HT-29 (cell line): ENCODE data around the gene HEMK1. TPM values are rescaled to one million over a fixed set of nuclear protein-coding genes. Genes with fewer than 3 reads are reported as not detected.

ENCODE experiments used
- DNase-seq: peaks from one replicate; pipeline ENCODE4 v3.0.0-alpha.2; 2015; ENCODE audit warnings: low spot score
- total RNA-seq: library from RNA; depleted of rRNA; stranded (reverse); fragments of >200 nt; shearing (Covaris generic); gene quantifications from 2 replicates; pipeline ENCODE4 v1.2.3, GENCODE V29; 2014; rRNA removed

The HEMK1 gene, protein sequence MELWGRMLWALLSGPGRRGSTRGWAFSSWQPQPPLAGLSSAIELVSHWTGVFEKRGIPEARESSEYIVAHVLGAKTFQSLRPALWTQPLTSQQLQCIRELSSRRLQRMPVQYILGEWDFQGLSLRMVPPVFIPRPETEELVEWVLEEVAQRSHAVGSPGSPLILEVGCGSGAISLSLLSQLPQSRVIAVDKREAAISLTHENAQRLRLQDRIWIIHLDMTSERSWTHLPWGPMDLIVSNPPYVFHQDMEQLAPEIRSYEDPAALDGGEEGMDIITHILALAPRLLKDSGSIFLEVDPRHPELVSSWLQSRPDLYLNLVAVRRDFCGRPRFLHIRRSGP
- 8.2 and 12.2 TPM in 2 replicates for total RNA-seq

DNA sequence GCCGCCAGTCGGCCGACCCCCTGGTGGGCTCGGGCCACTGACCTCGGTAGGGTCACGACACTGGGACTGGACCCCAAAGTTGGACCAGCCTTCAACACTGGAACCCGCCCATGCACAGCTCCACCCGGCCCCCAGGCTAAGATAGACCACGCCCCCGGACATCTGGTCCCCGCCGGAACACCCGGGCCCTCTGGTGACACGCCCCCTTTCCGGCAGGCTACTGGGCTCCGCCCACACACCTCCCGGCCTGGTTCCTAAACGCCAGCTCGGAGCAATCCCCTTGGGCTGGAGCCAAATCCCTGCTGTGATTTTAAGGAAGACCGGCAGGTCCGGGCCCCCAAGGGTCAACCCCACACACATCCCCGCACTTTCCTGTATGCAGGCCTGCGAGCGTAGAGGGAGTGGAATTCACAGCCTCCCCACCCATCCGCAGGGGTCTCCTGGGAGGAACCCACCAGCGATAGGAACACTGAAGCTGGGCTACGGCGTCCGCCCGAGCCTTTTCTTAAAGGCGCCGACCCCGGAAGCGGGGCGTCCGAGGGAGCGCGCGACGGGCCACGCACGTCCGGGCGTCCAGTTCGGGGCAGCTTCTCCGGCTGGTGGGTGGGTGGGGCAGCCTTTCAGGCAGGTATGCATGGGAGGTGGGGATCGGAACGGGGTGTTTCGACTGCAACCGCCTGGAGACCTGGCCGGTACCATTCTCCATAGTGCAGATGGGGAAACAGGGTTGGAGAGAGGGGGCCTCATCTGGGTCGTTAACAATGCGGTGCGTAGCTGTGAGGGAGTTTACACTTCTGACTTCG is at the start of gene HEMK1:
HEMK1 (plus strand) TSS at position 576 of the 803 bp plus-strand sequence. CDS start 1,583 bp downstream, outside the sequence.
- DNase-seq, result peak; percentile 88

DNA sequence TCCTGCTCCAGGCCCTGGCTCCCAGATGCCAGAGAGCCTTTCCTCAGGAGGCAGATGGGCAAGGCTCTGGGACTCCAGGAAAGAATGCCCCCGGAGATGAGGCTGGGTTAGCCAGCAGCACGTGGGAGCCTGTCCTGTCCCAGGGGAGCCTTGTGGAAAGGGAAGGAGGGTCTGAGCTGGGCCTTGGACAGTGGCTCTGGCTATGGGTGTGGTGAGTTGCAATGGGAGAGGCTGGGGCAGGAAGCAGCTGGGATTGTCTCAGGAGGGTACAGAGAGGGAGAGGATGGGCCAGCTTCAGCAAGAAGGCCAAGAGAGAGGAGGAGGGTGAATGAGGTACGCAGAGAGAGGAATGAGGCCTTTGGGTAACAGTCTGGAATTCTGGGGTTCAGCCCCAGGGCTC is 48.5 kb upstream of the HEMK1 start:
- no peak for DNase-seq

DNA sequence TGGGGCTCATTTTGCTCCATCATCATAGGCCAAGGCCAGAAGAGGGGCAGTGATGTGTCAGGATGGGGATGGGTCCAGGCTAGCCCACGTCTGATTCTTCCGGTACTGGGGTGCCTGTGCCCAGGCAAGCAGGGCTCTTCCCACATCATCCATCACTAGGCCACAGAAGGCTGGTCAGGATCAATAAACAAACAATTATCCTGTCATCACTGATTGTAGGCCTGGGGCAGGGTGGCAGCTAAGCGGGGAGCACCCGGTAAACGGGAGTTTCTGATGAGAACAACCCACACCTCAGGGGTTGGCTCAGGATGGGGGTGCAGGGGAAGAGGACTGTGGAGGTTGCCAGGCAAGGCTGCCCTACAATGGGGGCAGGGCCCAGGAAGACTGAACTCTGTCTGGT is 47.8 kb upstream of the HEMK1 start:
- DNase-seq, result no peak

DNA sequence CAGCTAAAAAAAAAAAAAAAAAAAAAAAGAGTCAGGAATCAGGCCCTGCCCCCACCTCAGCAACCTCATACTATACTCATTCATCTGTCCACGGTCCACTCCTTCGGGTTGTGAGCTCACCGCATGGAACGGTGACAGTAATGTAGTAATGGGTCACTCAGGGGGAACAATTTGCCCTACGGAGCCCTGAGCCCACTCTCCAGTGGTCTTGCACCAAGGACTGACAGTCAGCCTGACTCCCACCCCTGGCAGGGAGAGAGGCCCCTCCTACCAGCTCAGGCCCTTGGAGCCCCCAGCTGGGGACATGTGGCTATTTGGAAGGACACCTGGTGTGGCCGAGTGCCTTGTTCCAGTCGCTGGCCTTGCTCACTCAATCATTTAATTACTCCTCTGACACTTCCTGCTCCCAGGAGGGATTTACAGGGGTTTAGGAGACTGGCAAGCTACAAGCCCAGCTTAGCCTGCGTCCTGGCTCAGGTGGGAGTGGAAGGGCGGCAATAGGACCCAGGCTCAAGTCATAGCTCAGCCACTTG is 46.0 kb upstream of the HEMK1 start:
- DNase-seq, result no peak

DNA sequence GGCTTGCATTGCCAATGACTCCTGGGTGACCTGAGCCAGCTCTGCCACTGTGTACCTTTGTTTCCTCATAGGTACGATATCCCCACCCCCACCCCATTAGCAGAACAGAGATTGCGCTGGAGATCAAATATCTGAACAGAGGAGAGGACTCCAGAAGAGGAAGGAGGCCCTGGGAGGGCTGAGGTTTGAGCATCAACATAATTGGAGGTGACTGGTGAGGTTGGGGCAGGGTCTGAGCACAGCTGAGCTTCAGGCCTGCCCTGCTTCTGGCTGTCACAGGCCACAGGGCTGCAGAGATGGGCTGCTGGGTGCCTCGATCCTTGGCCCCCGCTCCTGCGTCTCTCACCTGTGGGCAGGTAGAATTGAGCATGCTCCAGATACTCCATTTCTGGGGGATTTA is 44.6 kb upstream of the HEMK1 start:
- no peak for DNase-seq

DNA sequence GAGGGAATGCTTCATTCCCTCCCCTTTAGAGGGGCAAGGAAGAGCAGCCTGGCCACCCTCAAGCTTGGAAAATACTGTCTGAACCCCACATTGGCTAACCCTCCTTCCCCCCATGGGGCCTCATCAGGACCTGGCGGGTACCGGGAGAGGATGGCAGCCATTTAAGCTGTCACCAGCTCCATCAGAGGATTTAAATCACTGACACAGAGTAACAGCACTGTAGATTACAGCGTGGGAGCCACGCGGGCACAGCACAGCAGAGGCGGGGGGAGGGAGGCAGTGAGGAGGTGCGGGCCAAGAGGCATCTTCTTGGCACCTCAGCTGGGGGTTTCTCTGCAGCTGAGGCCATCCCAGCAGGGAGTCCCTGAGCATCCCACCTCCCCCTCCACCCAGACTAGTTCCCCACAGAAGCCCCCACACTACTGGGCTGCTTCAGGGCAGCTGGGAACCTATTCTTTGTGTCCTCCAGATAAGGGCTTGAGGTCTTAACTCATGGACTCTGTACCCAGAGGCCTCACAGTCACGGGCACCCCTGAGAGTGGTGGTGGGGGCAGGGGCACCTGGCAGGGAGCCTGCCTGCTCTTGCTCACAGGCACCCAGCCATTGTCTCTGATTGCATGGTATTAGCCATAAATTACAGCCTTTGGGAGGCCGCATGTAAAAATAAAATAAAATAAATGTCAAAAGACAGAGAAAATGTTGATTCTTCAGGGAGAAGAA is 44.0 kb upstream of the HEMK1 start:
- no peak for DNase-seq

DNA sequence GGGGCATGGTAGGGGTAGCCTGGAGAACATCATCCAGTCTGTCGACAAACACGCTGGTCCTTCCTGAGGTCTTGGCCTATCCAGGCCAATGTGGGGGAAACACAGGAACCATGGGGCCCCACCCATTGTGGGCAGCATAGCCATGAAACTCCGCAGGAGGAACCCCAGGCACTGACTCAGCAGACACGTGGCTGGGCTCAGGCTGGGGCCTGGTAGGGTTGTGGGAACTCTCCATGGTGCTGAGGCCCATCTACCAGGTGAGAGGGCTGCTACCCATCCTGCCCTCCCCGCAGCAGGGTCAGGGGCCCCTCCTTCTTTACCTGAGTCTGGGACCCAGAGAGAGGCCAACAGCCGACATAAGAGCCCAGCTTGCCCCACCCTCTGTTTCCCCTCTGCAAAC is 43.3 kb upstream of the HEMK1 start:
- DNase-seq, result peak; percentile 39

DNA sequence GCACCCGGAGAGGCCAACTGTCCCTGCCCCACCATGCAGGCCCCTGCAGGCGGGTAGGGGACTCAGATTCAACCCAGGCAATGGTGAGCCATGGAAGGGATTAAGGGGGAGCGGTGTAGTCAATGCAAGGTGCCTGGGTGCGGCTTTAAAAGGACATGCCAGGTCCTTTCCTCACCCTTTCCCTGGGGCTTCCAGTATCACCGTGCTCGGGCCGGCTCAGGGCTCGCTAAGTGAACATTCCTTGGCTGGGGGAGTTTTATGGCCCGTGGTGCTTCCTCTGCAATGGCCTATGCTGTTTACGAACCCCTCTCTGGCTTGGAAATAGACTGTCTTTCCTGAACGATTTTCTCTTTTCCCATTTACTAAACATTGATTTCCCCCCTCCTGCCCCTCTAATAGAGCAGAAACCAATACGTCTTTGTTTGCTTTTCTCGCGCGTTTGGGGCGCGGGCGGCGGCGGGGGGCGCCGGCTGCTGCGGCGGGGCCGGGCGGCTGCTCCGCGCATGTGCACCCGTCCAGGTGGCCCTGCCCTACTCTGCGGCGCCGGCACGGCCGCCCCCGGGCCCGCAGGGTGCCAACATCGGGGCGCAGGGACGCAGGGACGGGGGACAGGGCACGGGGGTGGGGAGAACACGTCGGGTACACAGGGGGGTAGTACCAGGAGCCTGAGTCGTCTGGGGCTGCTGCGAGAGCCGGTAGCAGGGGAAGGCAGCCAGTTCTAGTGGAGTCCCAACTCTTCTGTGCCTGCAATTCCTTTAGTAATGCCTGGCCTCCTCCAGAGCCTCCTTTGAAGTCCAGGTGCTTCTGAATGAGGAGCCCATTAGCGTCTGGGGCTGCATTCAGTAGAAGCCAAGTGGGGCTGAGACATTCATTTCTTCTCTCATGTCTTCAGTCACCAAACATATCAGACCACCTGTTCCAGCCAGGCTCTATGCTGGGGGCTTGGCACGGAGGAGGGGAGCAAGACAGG is 39.0 kb upstream of the HEMK1 start:
- no peak for DNase-seq

DNA sequence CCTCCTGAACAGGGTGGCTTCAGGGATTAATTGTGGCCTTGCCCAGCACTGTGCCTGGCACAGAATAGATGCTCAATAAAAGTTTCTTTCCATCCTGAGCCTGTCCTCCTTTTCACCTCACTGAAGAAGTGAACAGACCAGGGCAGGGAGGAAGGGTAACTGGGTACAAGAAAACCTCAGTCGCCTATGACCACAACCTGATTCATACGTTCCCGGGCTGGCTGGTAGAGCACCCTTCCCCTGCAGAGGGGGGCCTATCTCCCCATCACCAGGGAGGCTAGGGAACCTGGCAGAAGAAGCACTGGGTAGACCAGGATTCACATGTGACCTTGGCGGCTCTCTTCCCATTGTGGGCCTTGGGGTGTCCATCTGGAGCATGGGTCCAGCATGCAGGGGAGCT is 38.1 kb upstream of the HEMK1 start:
- DNase-seq, result no peak

DNA sequence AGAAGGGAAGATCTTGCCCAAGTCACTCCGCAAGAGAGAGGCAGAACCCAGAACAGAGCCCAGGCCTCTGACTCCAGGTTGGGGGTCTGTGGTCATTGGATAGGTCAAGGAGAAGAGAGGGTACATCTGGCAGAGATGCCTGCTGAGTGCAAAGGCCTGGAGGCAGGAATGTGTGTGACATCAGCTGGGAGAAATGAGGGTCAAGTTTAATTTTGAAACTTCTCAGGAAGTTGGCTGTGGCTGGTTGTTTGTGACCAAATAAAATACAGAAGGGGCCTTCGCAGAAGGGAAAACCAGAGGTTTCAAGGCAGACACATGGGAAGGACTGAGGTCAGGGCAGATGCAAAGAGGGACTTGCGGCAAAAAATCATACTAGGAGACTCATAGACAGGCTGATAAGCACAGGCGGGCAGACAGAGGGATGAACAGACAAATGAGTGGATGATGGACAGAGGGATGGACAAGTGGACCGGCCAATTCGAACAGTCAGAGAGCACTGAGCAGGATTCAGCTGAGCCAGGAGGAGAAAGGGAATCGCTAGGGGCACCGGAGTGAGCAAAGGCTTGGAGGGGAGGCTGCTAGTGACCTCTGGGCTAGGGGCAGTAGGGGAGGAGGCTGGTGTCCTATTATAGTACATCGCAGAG is 37.1 kb upstream of the HEMK1 start:
- no peak for DNase-seq

DNA sequence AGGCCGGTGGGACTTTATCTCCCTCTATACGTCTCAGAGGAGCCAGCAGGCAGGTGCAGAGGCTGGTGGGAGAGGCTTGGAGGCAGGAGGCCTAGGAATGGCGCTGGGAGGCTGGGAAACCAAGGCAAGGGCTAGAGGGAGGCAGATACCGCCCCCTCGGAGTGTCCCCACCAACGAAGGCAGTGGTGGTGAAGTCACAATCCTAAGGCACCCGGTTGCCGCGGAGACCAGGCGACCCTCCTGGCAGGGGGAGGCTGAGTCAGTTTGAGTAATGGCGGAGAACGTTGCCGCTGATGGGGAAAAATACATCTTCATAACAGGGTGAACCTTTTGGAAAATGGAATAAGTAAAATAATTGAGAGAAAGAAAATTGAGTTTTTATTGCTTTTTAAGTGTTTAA is 36.0 kb upstream of the HEMK1 start:
- DNase-seq, result no peak

DNA sequence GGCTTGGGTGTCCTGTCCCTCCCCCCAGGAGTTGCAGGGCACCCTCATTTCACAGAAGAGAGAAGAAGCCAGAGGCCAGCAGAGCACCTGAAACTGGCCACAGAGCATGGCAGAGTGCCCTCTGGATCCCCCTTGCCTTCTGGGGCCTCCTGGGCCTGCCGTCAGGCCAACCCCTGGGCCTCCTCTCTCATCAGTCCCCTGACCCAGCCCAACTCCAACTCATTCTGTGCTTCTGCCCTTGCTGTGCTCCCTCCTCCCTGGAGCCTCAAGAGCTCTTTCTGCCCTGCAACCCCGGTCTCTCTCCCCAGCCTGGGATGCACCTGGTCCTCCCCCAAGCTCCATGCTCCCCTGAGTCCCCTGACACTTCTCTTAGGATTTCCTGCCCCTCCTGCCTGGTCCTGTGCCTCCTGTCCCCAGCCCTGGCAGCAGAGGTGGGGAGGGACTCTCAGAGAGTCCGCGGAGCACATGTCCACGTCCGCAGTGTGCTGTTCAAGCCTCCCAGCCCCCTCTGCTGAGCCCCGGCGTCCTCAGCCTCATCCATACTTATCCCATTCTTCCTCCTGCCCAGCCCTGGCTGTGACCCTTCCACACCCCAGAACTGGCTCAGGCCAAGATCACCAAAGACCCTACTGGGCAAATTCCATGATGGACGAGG is 35.4 kb upstream of the HEMK1 start:
- no peak for DNase-seq

DNA sequence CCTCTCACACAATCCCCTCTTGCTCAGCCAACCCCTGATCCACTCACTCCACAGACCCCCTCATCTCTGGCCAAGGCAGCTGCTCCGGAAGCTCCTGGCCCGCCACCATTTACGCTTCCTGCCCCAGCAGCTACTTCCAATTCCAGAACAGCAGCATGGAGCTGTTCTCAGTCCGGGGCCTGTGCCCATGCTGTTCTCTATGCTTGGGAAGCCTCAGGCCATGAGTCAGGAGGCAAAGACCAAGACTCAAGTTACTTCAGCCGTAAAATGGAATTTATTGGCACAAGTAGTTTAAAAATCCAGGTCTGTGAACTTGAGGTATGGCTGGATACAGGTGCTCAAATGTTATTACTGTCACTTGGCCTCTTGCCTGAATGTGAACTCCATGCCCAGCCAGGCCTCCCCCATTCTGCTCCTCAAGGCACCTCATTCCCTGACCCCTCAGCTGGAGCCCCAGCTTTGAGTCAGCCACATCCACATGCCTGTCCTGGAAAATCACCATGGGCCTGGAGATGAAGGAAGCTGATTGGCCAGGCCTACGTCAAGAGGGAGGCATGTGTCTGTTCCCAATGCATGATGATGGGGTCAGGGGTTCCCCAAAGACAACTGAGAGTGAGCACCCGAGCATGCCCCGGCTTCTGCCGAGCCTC is 34.5 kb upstream of the HEMK1 start:
- no peak for DNase-seq

DNA sequence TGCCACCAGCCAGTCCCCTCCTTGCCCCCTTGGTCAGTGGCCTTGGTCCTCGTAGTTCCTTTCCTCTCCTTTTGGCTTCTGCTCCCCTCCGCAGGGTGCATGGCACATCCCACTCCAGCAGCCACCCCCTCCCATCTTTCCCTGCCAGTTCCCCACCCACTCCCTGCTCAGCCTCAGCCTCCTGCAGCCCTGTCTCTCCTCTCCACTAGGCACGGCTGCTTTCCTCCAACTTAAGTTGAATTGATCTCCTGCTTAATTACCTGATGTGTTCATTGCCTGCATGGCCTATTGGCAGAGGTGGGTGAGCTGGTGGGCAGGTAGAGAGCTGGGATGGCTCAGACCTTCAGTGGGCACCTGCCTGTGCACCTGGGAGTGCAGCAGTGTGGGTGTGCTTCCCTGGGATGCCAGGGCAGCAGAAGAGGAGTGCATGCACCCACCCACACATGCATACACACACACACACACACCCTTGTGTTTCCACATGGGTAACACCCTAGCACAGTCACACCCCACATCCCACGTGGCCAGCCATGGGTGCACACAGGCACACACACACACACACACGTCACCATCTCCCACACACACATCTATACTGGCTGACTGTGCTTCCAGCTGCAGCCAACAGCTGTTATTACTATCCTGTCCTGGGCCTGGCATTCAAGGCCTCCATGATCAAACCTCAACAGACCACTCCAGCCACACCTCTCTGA is 32.7 kb upstream of the HEMK1 start:
- DNase-seq, result no peak

DNA sequence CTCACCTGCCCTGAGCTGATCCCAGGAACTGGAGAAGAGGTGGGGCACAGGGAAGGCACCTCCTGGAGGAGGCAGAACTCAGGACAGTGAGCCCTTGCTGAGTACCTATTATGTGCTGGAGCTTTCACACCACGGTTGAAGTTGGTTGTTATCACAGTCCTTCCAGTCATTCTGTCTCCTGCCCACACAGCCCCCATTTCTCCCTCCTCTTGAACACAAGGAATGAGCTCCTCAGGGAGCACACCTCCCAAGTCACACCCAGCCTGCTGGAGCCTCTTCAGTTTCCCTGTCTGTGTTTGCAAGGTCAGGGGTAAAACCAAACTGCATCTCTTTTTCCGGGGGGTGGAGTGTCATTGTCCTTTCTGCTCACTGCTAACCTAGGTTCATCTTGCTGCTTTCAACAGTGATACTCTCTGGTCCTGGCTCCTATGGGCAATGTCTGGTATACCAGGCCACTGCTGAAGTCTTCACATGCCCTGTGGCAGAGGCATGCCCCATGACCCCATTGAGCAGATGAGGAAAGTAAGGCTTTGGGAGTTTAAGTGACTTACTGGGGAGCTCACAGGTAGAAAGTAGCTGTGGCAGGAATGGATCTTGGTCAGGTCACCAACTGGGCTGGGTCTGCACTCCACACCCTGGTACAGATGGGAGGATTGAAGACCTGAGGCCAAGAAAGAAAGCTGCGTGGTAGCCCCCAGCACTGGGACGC is 31.7 kb upstream of the HEMK1 start:
- DNase-seq, result no peak

DNA sequence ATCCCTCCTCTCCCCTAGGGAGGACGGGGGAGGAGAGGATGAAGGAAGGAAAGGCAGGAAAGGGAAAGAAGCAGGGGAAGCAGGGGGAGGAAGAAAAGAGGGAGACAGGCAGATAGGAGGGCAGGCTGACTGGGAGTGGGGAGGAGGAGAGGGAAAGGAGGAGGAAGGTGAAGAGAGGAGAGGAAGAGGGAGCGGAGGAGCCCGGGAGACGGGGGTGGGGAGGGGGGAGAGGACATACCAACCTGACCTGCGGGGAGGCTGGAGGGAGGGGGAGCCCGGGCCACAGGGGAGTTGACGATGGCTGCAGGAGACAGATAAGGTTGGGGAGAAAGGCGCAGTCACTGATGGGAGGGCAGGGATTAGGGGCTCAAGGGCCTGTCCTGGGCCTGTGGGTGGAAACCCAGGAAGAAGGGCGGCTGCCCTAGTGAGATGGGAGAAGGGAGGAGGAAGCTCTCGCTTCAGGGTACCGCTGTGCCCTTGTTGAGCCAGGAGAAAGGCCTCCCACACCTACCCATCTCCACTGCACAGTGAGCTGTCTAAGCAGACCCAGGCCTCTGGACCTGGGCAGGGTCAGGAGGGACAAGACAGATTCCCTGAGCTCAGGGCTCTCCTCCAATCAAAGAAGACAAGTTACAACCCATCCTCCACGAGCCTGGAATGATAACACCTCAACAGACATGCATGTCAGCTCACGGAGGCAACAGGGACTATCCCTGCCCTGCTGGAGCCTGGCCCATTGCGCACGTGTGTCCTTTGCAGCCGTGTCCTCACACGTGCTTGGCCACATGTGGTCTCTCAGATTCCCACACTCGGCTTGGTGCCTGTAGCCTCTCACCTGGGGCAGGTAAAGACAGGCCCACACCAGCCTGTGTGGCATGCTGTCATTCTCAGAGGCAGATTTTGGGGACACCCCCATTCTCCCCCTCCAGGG is 29.7 kb upstream of the HEMK1 start:
- DNase-seq, result no peak
